ENCODE measurements around the gene ALDH3A1.

Gene ALDH3A1

DNA sequence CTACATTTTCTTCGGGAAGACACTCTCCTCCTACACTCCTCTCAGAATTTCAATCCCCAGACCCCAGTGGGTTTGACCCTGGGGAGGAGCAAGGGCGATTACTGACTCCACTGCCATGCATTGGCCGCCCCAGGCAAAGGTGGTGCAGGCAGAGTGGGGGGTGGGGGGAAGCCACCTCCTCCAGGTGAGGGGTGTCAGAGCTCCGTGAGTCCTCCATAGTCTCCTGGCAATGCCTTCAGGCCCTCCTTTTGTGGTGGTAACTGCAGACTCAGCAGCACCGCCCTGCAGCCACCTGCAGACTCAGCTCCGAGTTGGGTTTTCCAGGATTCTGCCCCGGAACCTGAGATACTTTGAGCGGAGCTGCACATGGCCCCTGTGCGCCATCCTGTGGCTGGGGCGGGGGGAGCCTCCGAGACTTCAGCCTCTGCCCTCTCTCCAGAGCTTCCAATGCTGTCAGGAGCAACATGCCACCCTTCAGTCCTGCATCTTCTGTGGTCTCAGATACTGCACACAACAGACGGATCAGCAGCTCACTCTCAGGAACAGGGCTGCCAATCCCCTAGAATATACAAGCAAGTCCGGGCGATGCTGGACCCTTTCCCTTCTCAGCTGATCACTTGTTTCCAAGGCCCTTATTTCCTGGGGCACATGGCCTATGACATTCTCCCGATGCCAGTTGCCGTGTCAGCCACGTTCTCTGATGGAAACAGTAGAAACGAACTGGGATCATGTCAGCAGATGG is 29.3 kb downstream of the ALDH3A1 start:
- no peak for DNase-seq

DNA sequence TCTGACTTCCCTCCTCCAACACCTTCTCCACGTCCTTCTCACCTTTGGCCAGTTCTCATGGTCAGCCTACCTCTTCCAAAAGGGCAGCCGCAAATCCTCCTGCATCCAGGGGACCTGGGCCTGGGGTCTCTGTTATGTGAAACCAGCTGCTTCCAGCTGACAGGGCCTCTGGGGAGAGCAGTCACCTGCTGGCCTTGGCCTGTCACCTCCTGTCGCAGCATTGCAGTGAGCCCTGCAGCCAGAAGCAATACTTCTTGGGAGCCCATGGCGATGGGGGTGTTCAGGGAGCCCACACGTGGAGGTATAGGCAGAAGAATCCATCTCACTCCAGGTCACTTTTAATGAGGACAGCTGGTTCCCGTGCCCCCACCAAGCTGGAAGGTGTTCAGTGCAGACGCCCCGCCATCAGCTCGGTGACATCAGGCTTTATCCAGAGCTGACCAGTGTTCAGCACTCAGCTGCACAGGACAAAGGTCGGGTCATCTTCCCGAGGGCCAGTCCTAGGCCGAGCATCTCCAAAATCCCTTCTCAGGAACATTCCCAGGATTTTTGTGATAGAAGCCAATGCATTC is 30.0 kb downstream of the ALDH3A1 start:
- no peak for DNase-seq

DNA sequence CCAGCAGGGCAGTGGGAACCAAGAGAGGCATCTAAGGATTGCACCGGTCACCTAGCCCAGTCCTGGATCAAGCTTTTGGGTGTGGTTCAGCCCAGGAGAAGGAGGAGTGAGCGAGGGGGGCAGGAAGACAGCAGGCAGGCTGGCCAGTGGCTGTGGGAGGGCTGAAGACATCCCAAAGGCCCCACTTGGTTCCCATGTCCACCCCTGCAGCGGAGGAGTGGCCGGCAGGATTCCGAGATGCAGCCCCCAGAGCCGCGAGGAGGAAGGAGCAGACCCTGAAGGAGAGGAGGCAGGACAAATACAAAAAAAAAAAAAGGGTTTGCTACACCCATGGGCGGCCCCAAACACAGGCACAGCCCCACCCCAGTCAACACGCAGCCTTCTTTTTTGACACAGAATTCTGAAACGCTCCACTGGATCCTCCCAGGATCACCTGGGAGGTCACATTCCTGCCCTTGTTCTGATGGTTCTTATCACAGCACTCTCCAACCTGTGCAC is 30.6 kb downstream of the ALDH3A1 start:
- no peak for DNase-seq

DNA sequence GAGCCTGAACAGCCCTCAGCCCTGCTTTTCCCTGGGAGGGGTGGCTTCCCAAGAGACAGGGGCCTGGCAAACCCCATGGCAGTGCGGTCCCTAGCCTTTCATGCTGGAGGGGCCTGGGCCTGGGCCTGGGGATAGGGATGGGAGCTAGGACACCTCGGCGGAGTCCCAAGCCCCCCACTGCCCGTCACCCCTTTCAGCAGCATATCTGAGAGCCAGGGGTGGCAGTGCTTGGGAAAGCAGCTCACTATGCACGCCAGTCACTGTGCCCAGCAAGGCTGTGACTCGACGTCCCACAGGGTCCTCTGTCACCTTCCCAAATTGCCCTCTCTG is 31.1 kb downstream of the ALDH3A1 start:
- DNase-seq, result no peak

DNA sequence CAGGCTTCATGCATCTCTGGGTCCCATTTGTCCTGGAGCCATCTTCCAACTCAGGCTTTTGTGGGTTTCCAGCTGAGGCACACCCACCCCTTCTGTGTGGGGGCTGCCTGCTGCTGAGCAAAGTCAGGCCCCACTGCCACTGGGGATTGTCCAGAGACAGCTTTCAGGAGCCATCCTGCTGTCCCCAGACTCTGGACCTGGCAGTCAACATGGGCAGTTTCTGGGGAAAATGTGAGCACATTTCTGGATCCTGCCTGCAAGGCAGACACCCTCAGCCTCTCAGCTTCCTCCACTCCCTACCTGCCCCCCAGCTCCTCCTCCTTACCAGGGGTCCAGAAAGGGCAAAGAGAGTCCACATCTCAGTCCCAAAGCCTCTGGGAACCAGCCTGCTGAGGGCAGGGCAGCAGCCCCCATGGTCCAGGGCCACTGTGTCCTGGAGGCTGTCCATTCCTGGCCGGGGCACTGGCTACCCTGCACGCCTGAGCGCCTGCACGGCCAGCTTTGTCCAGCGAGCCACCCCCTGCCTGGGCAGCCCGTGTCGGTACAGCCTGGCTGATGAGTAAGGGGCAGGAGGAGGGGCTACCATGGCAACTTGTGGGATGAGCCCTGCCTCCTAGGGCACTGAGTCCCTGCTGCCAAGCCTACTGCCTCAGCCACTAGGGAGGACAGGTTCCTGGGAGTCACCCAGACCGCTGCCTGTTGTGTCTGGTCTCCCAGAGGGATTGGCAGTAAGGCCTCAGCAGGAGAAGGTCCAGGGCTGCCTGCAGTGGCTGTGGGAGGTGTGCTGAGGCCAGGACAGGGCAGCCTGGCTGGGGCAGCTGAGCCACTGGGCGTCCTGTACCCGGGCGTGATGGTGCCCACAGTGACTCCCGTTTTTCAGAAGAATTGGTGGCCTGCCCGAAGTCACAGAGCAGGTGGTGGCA is 31.7 kb downstream of the ALDH3A1 start, which contains the start of gene SLC47A2:
Gene SLC47A2, minus strand, starts transcription at position 477 of the 923 bp plus-strand sequence. Its CDS starts 29 bp downstream, at position 448.
- no peak for DNase-seq

DNA sequence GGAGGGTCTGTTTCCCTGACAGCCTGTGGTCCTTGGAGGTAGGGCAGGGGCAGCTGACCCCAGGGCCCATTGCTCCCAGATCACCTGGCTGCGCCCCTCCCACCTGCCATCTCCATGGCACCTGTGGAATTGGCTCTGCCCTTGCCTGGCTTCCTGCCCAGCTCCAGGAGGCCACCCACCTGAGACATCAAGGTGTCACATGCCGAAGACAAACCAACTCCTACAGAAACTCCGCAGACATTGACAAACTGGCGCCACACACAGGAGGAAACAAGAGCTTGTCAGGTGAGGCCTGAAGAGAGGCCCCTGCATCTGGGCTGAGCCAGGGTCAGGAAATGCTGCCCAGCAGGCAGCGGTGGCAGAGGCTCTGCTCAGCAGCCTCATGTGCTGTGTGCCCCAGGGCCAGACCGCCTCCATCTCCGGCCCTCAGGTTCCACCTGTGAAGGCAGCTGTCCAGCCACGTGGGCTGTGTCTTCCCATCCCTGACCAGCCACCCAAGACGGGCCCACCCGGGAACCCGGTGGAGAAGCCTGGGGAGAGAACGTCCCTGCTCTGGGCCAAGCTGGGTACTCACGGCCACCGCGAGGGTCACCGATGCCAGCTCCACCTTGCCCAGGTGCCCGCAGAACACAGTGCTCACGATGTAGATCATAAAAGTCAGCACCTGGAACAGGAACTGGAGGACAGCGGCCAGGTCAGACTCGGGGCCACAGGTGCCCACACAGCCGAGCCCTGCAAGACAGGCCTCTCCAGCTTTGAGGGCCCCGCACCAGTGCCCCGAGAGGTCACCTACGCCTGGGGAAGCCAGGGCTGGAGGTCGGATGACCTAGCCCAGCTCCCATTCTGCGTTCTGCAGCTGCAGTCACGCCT is 33.3 kb downstream of the ALDH3A1 start:
- DNase-seq, result no peak

DNA sequence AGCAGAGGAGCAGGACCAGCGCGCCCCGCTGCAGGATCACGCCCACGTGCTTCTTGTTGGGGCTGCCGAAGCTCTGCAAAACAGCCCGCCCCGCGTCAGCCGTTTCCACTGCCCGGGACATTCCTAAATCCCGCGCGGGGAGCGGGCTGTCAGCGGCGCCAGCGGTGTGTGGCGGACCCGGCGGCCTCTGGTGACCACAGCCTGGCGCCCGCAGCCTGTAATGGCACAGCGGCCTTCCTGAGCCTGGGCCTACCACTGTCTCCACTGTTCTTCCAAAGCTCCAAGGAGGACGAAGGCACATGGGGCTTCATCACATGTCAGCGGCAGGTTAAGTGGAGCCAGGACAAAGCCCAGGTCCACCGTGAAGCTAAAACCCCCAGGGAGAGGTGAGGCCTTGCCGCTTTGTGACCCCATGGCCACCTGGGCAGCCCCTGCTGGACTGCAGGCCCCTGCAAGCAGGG is 34.2 kb downstream of the ALDH3A1 start:
- DNase-seq, result no peak

DNA sequence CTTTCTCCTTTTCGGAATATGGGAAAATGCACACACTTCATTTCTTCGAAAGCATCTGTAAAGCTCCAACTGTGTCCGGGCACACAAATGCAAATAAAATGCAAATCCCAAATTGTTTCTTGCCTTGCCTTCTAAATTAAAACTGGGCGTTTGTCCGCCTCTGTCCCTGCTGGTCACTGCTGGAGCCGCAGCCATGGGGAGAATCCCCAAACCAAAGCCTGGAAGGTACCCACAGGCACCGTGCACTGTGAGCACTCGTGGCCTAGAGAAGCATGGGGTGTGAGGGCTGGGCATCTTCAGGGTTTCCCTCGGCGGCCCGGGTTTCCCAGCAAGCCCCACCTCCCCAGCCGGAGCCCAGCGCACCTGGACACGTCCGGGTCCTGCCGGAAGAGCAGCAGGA is 34.6 kb downstream of the ALDH3A1 start:
- DNase-seq, result no peak

DNA sequence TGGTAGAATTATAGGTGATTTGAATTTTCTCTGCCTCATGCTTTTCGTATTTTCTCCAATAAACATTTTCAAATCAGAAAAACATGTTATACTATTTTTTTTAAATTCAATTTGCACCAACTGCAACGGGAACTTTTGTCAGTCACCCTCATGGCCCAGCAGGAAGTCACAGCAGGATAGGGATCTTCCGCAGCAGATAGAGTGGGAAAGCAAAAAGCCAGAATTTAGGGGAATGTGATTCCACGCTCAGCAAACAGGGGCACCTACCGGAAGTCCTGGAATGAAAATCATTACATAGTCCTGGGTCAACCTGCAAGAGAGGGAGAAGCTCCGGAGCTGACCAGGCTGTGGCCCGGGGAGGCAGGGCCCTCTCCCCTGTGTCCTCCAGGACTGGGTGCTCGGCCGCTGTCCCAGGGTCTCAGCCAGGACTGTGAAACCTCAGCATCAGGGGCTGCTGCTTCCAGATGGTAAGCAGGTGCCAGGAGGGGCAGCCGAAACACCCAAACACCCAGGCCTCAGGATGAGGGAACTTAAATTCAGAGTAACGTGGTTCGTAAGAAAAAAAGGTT is 35.6 kb downstream of the ALDH3A1 start:
- DNase-seq, result no peak

DNA sequence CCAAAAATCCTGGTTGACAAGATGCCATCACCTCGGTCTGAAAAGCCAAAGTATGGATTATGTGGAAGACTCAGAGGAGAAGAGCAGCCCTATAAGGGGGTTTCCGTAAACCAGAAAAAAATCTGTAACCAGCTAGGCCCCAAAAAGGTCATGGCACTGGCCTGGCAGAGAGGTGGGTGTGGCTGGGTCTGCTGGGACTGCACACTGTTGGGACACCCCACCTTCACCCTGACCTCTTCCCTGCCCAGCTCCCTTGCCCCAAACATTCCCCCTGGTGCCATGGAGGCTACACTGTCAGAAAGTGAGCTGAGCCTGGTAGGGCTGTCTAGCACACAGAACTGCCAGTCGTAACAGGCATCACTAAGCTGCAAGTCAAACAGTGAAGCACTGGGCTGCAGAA is 38.3 kb downstream of the ALDH3A1 start:
- DNase-seq, result no peak

DNA sequence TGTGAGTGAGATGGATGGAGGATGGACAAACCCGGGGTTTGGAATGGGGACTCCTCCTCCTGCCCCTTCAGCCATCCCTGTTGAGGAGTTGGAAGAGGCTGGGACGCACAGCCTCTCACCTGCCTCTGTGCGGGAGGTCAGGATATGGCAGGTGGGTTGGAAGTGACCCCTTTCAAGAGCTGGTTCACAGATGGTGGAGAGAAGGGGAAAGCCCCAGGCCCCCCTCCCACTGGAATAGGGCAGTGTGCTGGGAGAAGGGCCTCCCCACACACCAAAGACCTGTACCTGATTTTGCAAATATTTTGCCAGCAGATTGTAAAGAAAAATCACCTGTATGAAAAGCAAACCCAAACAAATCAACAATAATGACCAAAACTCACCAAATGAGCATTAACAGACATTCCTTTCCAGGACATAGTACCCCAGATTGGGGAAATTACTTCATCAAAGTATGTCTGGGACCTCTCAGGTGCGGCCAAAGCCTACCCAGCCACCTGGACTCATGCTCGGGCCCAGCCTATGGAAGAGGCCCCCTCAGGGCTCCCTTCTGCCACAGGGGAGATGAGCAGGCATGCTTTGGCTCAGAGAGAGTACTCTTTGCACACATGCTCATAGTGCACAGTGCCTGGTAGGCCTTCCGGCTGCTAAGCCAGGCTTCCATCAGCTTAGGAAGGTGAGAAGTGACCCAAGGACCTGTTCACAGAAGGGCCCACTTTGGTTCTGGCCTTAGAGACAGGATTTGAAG is 39.5 kb downstream of the ALDH3A1 start:
- DNase-seq, result no peak

DNA sequence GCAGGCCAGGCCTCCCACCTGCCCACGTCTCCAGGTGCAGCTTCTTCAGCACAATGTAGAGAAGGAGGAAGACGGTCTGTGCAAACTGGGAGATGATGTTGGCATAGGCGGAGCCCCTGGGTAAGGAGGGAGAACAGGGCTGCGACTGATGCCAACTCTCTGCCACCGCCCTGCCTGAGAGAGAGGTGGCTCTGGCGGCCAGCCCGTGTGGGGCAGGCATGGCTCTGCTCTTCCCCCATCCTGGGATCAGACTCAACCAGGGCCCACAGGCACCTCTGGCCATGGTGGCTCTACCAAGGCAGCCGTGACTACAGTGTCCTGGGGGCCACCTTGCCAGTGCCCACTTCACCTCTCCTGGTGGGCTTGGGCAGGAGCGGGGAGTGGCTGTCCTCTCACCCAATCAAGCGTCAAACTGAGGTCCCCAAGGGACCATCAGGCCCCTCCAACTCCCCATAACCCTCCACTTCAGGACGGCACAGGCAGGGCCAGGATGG is 40.3 kb downstream of the ALDH3A1 start:
- no peak for DNase-seq

DNA sequence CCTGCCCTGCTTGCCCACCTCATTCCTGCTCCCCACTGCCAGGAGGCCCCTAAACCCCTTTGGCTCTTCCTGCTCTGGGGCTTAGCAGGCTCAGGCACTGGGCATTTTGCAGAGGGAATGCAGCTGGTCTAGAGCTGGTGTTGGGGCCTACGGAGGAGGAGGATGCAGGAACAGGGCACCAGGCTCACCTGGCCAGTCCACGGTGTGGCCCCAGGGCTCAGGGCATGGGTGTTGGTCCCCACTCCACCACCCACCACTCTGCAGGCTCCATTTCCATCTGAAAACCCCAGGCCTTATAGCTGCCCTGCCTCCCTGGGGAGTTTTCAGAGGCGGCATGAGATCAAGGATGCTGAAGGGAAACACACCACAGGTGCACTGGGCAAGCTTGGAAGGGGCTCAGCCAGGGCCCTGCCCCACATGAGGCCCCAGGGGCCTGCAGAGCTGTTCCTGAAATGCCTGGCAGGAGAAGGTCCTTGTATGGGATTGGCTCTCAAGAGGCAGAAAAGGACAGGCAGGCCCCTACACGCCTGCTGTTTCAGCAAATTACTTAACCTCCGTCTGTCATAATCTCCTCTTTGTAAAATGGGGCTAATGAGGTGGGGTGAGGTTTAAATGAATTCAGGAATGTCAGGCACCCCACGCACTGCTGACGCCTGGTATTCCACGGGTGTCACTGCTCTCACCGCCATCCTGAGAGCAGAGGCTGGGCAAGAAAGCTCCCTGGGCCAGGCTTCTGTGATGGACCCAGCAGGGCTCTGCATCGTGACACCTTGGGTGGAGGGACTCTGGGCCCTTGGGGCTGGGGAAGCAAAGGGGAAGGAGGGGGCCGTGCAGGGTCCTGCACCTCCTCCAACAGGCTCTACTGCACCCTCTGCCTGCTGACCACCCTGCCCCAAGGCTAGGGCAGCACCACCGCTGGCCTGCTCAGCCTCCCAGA is 41.0 kb downstream of the ALDH3A1 start:
- DNase-seq, result no peak

DNA sequence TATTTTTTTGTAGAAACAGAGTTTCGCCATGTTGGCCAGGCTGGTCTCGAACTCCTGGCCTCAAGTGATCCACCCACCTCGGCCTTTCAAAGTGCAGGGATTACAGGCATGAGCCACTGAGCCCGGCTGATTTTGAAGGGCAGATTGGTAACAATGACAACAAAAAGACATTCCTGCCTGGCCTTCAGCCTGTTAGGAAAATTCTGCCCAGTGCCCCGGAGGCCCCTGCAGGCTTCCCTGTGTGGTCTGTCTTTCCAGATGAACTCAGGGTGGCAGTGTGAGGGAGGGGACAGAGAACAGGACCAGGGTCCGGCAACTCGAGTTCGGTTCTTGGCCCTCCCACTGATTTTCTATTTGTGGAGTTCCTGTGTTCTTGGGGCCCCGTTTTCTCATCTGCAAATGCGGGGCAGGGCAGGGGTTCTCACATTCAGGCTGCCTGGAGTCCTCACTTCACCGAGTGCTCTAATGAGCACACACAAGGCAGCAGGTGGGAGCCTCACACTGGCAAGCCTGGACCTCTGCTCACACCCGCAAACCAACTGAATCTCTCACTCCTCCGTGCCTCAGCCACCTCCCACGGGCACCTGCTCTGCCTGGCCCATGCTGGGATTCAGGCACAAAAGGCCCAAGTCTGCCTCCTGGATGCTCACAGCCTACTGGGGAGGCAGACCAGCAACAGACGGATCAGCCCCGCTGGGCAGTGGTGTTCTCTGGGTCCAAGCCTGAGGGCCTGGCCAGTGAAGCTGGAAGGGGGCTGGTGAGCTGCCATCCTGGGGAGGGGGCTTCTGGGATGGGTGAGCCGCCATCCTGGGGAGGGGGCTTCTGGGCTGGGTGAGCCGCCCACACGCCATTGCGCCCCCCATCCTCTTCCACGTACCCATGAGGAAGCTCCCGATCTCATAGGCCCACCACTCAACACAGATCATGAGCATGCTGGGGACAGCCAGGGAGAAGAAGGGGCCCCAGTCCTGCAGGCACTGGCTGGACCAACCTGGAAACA is 42.0 kb downstream of the ALDH3A1 start:
- DNase-seq, result no peak

DNA sequence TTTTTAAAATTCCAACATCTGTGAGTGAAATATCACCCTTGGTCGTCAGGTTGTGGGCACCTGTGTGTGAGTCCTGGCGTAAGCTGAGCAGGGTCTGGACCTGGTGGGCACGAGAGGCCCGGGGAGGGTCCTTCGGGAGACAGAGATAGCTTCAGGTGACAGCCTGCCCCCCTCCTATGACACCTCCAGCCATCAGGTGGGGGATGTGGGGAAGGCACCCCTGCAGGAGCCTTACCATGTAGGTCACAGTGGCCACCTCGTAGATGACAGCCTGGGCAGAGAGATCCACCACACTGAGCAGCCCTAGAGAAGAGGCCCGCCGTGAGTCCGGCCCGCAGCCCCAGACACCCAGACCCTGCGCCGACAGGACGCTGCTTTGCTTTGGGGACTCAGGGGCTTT is 42.9 kb downstream of the ALDH3A1 start:
- no peak for DNase-seq

DNA sequence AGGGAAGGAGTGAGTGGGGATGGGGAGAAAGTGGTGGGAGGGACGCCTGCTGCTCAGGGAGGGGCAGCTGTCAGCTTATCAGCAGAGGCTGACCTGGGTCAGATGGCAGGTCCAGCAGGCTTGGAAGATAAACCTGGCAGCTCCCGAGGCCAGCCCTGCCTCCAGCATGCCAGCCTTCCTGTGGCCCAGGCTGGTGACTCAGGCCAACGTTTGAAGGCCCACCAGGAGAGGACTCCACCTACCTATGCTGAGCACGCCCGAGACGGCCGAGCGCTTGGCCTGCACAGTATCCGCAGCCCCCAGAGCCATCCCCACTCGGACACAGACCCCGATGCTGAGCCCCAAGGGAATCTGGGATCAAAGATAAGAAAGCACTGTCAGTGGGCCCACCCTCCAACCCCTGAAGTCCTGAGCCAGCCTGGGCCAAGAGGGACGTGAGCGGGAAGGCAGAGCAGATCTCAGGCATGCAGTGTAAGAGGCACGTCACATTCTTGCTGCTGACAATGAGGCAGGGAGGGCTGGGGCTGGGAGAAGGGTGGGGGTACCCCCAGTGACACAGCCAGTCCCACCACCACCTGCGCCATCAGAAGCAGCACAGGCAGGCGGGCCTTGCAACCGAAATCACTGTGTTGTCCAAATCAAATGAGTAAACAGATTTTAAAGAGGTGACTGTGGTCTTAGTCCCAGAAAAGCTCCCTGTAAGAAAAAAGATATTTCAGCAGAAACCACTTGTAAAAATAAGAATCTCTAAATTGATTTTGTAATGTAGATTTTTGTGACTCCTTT is 44.1 kb downstream of the ALDH3A1 start:
- DNase-seq, result no peak

DNA sequence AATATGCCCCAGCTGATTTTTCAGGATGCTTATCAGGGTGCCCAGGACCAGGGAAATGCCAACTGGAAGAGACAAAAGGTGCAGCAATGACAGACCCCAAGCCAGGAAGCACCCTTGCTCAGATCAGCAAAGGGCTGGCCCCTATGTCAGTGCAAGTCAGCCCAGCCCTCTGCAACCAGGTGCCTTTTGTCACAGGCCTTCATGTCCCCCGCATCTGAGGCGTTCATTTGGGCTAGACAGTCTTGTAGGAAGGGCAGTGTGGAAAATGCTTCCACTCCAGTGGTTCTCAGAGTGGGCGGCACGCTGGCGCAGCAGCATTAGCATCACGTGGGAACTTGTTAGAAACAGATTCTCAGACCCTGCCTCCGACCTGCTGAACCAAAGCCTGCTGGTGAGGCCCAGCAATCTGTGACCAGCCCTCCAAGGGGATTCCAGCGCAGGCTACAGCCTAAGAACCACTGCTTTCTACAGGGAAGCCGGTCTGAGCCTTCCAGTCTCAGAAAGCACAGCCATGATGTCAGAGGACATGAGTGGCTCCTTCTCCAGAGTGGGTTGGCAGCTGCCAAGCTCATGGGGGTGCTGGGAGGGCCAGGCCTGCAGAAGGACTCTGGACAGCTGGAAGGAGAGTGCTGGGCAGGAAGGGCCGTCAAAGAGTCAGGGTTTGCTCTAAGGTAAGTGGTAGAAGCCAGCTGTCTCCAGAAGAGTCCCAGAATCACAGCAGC is 44.8 kb downstream of the ALDH3A1 start:
- DNase-seq, result no peak
